HepG2 (cell line): ENCODE data around the gene DCDC2C.

Experiments used
- DMAP1 ChIP-seq: IDR thresholded peaks from 2 replicates; pipeline ENCODE4 v1.6.1; 2016
- GZF1 ChIP-seq: sonication (generic); formaldehyde crosslinking; IDR thresholded peaks from 2 replicates; pipeline ENCODE4 v1.5.1; 2020; ENCODE audit warnings: mild to moderate bottlenecking, missing genetic modification reagents
- HDAC6 ChIP-seq: fragments of 200-600 bp; sonication (generic); IDR thresholded peaks from 2 replicates; pipeline ENCODE4 v1.7.0; 2017; ENCODE audit warnings: mild to moderate bottlenecking, antibody characterized with exemption, low read length, low read depth
- JUND ChIP-seq: sonication (generic); formaldehyde crosslinking; IDR thresholded peaks from 2 replicates; pipeline ENCODE4 v1.8.0; 2022; ENCODE audit warnings: mild to moderate bottlenecking, missing genetic modification reagents
- KAT8 ChIP-seq: IDR thresholded peaks from 2 replicates; pipeline ENCODE4 v1.6.1; 2016; ENCODE audit warnings: missing genetic modification reagents, missing compliant biosample characterization
- SRF ChIP-seq: IDR thresholded peaks from 2 replicates; pipeline ENCODE4 v1.6.1; 2011; ENCODE audit warnings: mild to moderate bottlenecking, low read depth, low read length, moderate library complexity
- ZKSCAN8 ChIP-seq: IDR thresholded peaks from 2 replicates; pipeline ENCODE4 v1.6.1; 2016; ENCODE audit warnings: borderline replicate concordance, missing genetic modification reagents, missing compliant biosample characterization
- ZNF552 ChIP-seq: sonication (generic); formaldehyde crosslinking; IDR thresholded peaks from 2 replicates; pipeline ENCODE4 v1.9.0; 2022; ENCODE audit warnings: missing genetic modification reagents, mild to moderate bottlenecking, borderline replicate concordance
- TF ChIP-seq, protein P1 (sequence below): sonication (generic); formaldehyde crosslinking; IDR thresholded peaks from 2 replicates; pipeline ENCODE4 v1.4.0; 2020; ENCODE audit warnings: mild to moderate bottlenecking, missing genetic modification reagents
- TF ChIP-seq, protein P2 (sequence below): sonication (generic); formaldehyde crosslinking; IDR thresholded peaks from 2 replicates; pipeline ENCODE4 v1.5.0; 2020; ENCODE audit warnings: mild to moderate bottlenecking, missing genetic modification reagents, moderate library complexity
- TF ChIP-seq, protein P3 (sequence below): sonication (generic); formaldehyde crosslinking; IDR thresholded peaks from 2 replicates; pipeline ENCODE4 v1.5.1; 2020; ENCODE audit warnings: mild to moderate bottlenecking, missing genetic modification reagents
- TF ChIP-seq, protein P4 (sequence below): conservative IDR thresholded peaks from 2 replicates; pipeline ENCODE4 v1.6.1; 2018; ENCODE audit warnings: missing genetic modification reagents
- TF ChIP-seq, protein P5 (sequence below): sonication (generic); formaldehyde crosslinking; IDR thresholded peaks from 2 replicates; pipeline ENCODE4 v1.5.0; 2020; ENCODE audit warnings: missing genetic modification reagents, mild to moderate bottlenecking, borderline replicate concordance

DNA sequence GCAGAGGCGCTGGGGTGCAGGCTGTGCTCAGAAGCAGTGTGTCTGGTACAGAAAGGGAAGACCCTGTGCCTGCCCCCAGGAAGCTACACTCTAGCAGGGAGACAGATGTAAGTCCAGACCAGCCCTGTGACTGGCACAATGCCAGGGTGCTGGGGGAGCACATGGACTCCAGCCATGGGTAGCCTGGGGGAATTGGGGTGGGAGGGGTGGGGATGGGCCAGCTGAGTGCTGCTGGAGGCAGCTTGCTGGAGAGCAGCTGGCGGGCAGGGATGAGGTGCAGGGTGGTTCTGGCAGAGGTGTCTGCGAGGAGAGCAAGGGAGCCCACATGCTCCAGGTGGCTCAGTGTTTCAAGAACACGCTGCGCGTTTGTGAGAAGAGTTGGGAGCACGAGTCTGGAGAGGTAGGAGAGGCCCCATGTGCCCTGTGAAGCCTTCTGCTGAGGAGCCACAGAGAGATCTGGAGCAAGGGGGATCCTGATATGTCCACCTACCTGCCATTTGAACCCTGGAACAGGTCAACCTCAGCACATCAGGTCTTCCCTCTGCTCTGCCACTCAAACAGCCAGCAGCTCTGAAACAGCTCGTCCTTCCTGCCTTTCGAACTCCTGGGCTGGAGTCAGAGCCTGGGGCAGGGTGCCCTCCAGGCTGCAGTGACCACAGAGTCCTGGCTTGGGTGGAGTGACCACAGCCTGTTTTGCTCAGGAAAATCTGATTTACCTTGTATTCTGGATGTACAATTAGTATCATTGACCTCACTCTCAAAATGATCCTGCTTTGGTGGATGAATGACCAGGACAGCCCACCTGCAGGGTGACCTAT lies 30.3 kb upstream of the DCDC2C start:
- TF ChIP-seq, protein P1, sequence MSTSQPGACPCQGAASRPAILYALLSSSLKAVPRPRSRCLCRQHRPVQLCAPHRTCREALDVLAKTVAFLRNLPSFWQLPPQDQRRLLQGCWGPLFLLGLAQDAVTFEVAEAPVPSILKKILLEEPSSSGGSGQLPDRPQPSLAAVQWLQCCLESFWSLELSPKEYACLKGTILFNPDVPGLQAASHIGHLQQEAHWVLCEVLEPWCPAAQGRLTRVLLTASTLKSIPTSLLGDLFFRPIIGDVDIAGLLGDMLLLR (CRISPR knock-in tag) = no peak
- TF ChIP-seq, protein P2, sequence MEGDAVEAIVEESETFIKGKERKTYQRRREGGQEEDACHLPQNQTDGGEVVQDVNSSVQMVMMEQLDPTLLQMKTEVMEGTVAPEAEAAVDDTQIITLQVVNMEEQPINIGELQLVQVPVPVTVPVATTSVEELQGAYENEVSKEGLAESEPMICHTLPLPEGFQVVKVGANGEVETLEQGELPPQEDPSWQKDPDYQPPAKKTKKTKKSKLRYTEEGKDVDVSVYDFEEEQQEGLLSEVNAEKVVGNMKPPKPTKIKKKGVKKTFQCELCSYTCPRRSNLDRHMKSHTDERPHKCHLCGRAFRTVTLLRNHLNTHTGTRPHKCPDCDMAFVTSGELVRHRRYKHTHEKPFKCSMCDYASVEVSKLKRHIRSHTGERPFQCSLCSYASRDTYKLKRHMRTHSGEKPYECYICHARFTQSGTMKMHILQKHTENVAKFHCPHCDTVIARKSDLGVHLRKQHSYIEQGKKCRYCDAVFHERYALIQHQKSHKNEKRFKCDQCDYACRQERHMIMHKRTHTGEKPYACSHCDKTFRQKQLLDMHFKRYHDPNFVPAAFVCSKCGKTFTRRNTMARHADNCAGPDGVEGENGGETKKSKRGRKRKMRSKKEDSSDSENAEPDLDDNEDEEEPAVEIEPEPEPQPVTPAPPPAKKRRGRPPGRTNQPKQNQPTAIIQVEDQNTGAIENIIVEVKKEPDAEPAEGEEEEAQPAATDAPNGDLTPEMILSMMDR = no peak
- TF ChIP-seq, protein P3, sequence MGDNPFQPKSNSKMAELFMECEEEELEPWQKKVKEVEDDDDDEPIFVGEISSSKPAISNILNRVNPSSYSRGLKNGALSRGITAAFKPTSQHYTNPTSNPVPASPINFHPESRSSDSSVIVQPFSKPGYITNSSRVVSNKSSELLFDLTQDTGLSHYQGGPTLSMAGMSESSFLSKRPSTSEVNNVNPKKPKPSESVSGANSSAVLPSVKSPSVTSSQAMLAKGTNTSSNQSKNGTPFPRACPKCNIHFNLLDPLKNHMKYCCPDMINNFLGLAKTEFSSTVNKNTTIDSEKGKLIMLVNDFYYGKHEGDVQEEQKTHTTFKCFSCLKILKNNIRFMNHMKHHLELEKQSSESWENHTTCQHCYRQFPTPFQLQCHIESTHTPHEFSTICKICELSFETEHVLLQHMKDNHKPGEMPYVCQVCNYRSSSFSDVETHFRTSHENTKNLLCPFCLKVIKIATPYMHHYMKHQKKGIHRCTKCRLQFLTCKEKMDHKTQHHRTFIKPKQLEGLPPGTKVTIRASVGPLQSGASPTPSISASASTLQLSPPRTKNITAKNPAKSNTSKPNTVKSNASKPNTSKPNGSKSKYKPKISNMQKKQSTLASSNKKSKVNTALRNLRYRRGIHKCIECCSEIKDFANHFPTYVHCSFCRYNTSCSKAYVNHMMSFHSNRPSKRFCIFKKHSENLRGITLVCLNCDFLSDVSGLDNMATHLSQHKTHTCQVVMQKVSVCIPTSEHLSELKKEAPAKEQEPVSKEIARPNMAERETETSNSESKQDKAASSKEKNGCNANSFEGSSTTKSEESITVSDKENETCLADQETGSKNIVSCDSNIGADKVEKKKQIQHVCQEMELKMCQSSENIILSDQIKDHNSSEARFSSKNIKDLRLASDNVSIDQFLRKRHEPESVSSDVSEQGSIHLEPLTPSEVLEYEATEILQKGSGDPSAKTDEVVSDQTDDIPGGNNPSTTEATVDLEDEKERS (CRISPR knock-in tag) = no peak
- no peak for TF ChIP-seq HDAC6
- no peak for TF ChIP-seq ZNF552
- no peak for TF ChIP-seq DMAP1 (CRISPR knock-in tag)
- no peak for TF ChIP-seq SRF
- TF ChIP-seq KAT8 = no peak
- TF ChIP-seq, protein P4, sequence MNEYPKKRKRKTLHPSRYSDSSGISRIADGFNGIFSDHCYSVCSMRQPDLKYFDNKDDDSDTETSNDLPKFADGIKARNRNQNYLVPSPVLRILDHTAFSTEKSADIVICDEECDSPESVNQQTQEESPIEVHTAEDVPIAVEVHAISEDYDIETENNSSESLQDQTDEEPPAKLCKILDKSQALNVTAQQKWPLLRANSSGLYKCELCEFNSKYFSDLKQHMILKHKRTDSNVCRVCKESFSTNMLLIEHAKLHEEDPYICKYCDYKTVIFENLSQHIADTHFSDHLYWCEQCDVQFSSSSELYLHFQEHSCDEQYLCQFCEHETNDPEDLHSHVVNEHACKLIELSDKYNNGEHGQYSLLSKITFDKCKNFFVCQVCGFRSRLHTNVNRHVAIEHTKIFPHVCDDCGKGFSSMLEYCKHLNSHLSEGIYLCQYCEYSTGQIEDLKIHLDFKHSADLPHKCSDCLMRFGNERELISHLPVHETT (CRISPR knock-in tag) = no peak
- no peak for TF ChIP-seq JUND (CRISPR knock-in tag)
- TF ChIP-seq GZF1 = no peak
- no peak for TF ChIP-seq ZKSCAN8 (CRISPR knock-in tag)
- TF ChIP-seq, protein P5, sequence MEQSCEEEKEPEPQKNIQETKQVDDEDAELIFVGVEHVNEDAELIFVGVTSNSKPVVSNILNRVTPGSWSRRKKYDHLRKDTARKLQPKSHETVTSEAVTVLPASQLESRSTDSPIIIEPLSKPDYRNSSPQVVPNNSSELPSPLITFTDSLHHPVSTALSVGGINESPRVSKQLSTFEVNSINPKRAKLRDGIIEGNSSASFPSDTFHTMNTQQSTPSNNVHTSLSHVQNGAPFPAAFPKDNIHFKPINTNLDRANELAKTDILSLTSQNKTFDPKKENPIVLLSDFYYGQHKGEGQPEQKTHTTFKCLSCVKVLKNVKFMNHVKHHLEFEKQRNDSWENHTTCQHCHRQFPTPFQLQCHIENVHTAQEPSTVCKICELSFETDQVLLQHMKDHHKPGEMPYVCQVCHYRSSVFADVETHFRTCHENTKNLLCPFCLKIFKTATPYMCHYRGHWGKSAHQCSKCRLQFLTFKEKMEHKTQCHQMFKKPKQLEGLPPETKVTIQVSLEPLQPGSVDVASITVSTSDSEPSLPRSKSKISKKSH = no peak
